Measurements from ENCODE around the gene RNF43. TPM values are rescaled to one million over a fixed set of nuclear protein-coding genes. Genes with fewer than 3 reads are reported as not detected.

RNF43 gene
- total and polyA plus RNA-seq, 2 of the 13 experiments (the other 11 are each of a cell fraction or from before 2014, with no cell fraction given), result 31.0 to 53.4 TPM

DNA sequence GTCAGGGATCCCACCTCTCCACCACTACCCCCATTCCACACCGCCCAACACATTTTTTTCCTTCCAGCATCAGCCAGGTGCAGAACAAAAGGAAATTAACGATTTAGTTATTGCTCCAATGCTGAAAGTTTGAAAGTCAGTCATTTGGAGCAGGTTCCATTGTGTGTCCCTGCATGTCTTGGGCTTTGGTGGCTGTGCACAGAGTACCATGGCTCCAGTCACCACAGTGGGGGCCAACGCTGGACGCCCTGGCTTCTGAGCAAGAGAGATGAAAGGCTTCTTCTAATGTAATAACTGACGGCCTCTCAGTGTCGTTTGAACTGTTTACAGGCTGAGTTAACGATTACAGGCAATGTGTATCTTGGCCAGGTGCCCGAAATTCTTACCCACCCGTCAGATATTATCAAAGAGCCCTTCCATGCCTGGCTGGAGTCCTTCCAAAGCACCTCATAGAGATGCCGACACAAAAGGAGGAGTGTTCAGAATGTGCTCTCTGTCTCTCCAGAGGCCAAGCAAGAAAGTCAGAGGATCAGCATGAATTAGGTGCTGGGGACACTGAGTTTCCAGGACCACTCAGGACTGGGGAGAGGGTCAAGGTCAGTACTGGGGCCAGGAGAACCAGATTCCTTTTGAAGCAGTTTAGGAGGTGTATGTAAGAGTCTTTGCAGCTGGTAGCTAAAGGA, 25.9 kb downstream of the RNF43 start (continued):
- TF ChIP-seq PLSCR1 (CRISPR knock-in tag; IDR thresholded peaks at IDR 0.05; ENCODE audit: borderline replicate concordance) (no peak), ZFAT (CRISPR knock-in tag; conservative IDR thresholded peaks at IDR 0.05) (no peak), ZNF234 (CRISPR knock-in tag; conservative IDR thresholded peaks at IDR 0.05) (no peak), HDAC6 (IDR thresholded peaks at IDR 0.05; ENCODE audit: low read depth, low read length) (no peak), CBX5 (CRISPR knock-in tag; IDR thresholded peaks at IDR 0.05; ENCODE audit: borderline replicate concordance) (peak; percentile 97), SOX13 (IDR thresholded peaks at IDR 0.05) (peak; percentile 99), SOX13 (CRISPR knock-in tag; conservative IDR thresholded peaks at IDR 0.05 in 1 of 2, IDR thresholded peaks at IDR 0.05 in 1 of 2) (peak in 1 of 2 experiments; percentile 100; a peak in 2 of 4 replicates), SIX1 (CRISPR knock-in tag; IDR thresholded peaks at IDR 0.05; ENCODE audit: borderline replicate concordance) (peak; percentile 92), ZNF253 (CRISPR knock-in tag; IDR thresholded peaks at IDR 0.05; ENCODE audit: borderline replicate concordance) (no peak; the same call in 1 of the 2 replicates), ZNF33B (CRISPR knock-in tag; IDR thresholded peaks at IDR 0.05) (peak; percentile 90), EP300 (IDR thresholded peaks at IDR 0.05; ENCODE audit: low read depth in 2 of 2, low read length in 2 of 2) (peak; percentile 99 to 100), EP300 (CRISPR knock-in tag; IDR thresholded peaks at IDR 0.05; ENCODE audit: borderline replicate concordance) (peak; percentile 100), GATA4 (IDR thresholded peaks at IDR 0.05; ENCODE audit: borderline replicate concordance, low read depth) (peak; percentile 98), ZNF343 (CRISPR knock-in tag; IDR thresholded peaks at IDR 0.05) (peak; percentile 79; the same call in 1 of the 2 replicates), SMC3 (IDR thresholded peaks at IDR 0.05; ENCODE audit: low read length) (peak; percentile 62), ZNF468 (CRISPR knock-in tag; IDR thresholded peaks at IDR 0.05) (no peak), GZF1 (CRISPR knock-in tag; IDR thresholded peaks at IDR 0.05) (0 out of 2 replicates have a peak, but pooled peaks have one; percentile 16)
- TF ChIP-seq, protein P1, sequence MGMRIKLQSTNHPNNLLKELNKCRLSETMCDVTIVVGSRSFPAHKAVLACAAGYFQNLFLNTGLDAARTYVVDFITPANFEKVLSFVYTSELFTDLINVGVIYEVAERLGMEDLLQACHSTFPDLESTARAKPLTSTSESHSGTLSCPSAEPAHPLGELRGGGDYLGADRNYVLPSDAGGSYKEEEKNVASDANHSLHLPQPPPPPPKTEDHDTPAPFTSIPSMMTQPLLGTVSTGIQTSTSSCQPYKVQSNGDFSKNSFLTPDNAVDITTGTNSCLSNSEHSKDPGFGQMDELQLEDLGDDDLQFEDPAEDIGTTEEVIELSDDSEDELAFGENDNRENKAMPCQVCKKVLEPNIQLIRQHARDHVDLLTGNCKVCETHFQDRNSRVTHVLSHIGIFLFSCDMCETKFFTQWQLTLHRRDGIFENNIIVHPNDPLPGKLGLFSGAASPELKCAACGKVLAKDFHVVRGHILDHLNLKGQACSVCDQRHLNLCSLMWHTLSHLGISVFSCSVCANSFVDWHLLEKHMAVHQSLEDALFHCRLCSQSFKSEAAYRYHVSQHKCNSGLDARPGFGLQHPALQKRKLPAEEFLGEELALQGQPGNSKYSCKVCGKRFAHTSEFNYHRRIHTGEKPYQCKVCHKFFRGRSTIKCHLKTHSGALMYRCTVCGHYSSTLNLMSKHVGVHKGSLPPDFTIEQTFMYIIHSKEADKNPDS (CRISPR knock-in tag; IDR thresholded peaks at IDR 0.05), result no peak; the same call in none of the 2 replicates
- TF ChIP-seq, protein P2, sequence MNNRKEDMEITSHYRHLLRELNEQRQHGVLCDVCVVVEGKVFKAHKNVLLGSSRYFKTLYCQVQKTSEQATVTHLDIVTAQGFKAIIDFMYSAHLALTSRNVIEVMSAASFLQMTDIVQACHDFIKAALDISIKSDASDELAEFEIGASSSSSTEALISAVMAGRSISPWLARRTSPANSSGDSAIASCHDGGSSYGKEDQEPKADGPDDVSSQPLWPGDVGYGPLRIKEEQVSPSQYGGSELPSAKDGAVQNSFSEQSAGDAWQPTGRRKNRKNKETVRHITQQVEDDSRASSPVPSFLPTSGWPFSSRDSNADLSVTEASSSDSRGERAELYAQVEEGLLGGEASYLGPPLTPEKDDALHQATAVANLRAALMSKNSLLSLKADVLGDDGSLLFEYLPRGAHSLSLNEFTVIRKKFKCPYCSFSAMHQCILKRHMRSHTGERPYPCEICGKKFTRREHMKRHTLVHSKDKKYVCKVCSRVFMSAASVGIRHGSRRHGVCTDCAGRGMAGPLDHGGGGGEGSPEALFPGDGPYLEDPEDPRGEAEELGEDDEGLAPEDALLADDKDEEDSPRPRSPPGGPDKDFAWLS (CRISPR knock-in tag; IDR thresholded peaks at IDR 0.05; ENCODE audit: borderline replicate concordance), result peak; percentile 56; the same call in 1 of the 2 replicates
- TF ChIP-seq, protein P3, sequence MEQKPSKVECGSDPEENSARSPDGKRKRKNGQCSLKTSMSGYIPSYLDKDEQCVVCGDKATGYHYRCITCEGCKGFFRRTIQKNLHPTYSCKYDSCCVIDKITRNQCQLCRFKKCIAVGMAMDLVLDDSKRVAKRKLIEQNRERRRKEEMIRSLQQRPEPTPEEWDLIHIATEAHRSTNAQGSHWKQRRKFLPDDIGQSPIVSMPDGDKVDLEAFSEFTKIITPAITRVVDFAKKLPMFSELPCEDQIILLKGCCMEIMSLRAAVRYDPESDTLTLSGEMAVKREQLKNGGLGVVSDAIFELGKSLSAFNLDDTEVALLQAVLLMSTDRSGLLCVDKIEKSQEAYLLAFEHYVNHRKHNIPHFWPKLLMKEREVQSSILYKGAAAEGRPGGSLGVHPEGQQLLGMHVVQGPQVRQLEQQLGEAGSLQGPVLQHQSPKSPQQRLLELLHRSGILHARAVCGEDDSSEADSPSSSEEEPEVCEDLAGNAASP (CRISPR knock-in tag; IDR thresholded peaks at IDR 0.05; ENCODE audit: borderline replicate concordance), result peak; percentile 95
- TF ChIP-seq, protein P4, sequence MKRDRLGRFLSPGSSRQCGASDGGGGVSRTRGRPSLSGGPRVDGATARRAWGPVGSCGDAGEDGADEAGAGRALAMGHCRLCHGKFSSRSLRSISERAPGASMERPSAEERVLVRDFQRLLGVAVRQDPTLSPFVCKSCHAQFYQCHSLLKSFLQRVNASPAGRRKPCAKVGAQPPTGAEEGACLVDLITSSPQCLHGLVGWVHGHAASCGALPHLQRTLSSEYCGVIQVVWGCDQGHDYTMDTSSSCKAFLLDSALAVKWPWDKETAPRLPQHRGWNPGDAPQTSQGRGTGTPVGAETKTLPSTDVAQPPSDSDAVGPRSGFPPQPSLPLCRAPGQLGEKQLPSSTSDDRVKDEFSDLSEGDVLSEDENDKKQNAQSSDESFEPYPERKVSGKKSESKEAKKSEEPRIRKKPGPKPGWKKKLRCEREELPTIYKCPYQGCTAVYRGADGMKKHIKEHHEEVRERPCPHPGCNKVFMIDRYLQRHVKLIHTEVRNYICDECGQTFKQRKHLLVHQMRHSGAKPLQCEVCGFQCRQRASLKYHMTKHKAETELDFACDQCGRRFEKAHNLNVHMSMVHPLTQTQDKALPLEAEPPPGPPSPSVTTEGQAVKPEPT (CRISPR knock-in tag; IDR thresholded peaks at IDR 0.05; ENCODE audit: low read depth), result peak; percentile 92
